Activated CD8-positive, alpha-beta memory T cell treated with anti-CD3 and anti-CD28 coated beads for 48 hours (primary cell): Measurements from ENCODE around the gene PXT1.

ENCODE experiments used
- DNase-seq, 3 experiments: peaks; one replicate each; pipeline ENCODE4 v3.0.0-alpha.2; 2020; ENCODE audit warnings: low read depth in 2 of 3, low spot score in 2 of 3

Gene PXT1

GRCh38 chr6:36392621-36393020 lies 50.0 kb downstream of the PXT1 start:
- no peak for DNase-seq

GRCh38 chr6:36389353-36389752 lies 53.3 kb downstream of the PXT1 start:
- no peak for DNase-seq

GRCh38 chr6:36387440-36388303 lies 55.0 kb downstream of the PXT1 start, which contains the start of gene ETV7:
Gene ETV7, minus strand, starts transcription at chr6:36387669. Its CDS starts 128 bp downstream, at chr6:36387541.
- DNase-seq, result peak in 2 of 3 experiments; percentile 6 to 7

GRCh38 chr6:36386495-36387439 lies 55.9 kb downstream of the PXT1 start:
- DNase-seq, result peak in 1 of 3 experiments; percentile 2

- DNase-seq, result no peak
Measured at GRCh38 chr6:36384095-36384494, 58.6 kb downstream of the PXT1 start.

- no peak for DNase-seq
Measured at GRCh38 chr6:36383606-36384005, 59.0 kb downstream of the PXT1 start.

- DNase-seq, result no peak
Measured at GRCh38 chr6:36382976-36383375, 59.7 kb downstream of the PXT1 start.

- DNase-seq, result no peak
Measured at GRCh38 chr6:36381502-36382389, 60.9 kb downstream of the PXT1 start.

GRCh38 chr6:36380166-36380565 lies 62.5 kb downstream of the PXT1 start:
- DNase-seq, result no peak

- no peak for DNase-seq
Measured at GRCh38 chr6:36378936-36379335, 63.7 kb downstream of the PXT1 start.

GRCh38 chr6:36378243-36378920 lies 64.3 kb downstream of the PXT1 start:
- DNase-seq, result no peak

- DNase-seq, result no peak
Measured at GRCh38 chr6:36377594-36377993, 65.1 kb downstream of the PXT1 start.

GRCh38 chr6:36376742-36377141 lies 65.9 kb downstream of the PXT1 start:
- no peak for DNase-seq

GRCh38 chr6:36376183-36376582 lies 66.5 kb downstream of the PXT1 start:
- DNase-seq, result no peak

GRCh38 chr6:36375644-36376155 lies 67.0 kb downstream of the PXT1 start:
- no peak for DNase-seq

- no peak for DNase-seq
Measured at GRCh38 chr6:36374972-36375371, 67.7 kb downstream of the PXT1 start.

- DNase-seq, result no peak
Measured at GRCh38 chr6:36374194-36374593, 68.5 kb downstream of the PXT1 start.

- DNase-seq, result no peak
Measured at GRCh38 chr6:36373368-36374019, 69.2 kb downstream of the PXT1 start.

- DNase-seq, result no peak
Measured at GRCh38 chr6:36372088-36372487, 70.6 kb downstream of the PXT1 start.
